ENCODE data around the gene PAX4.

PAX4 gene

GRCh38 chr7:127618775-127619174, 833 bp upstream of the PAX4 start:
- ChIA-PET CTCF (interaction anchor here (1.0 kb wide), 1 partner anchor 10 kb away, joined by 3 read pairs; no protein-coding TSS in a partner anchor), POLR2A (no interaction called here)
- no peak for DNase-seq (ENCODE audit: extremely low spot score)
- no peak for TF ChIP-seq CTCF (IDR thresholded peaks at IDR 0.05; ENCODE audit: control extremely low read depth, extremely low read depth, low read depth, missing control alignments)

- CTCF ChIA-PET, result interaction anchor here (1.1 to 1.2 kb wide), 2 partner anchors 12 to 28 kb away, joined by 3 to 4 read pairs; no protein-coding TSS in a partner anchor
- POLR2A ChIA-PET, result no interaction called here
- DNase-seq (ENCODE audit: extremely low spot score), result no peak
- TF ChIP-seq CTCF (IDR thresholded peaks at IDR 0.05; ENCODE audit: control extremely low read depth, extremely low read depth, low read depth, missing control alignments), result no peak
Observed at GRCh38 chr7:127616724-127617123, 1.2 kb downstream of the PAX4 start.

GRCh38 chr7:127612263-127612662, 5.7 kb downstream of the PAX4 start:
- no peak for TF ChIP-seq CTCF (IDR thresholded peaks at IDR 0.05; ENCODE audit: control extremely low read depth, extremely low read depth, low read depth, missing control alignments)
- ChIA-PET POLR2A (no interaction called here), CTCF (interaction anchor here (1.0 kb wide), 1 partner anchor 17 kb away, joined by 3 read pairs; no protein-coding TSS in a partner anchor)
- no peak for DNase-seq (ENCODE audit: extremely low spot score)

GRCh38 chr7:127609297-127609696, 8.6 kb downstream of the PAX4 start:
- ChIA-PET CTCF (no interaction called here), POLR2A (no interaction called here)
- TF ChIP-seq CTCF (IDR thresholded peaks at IDR 0.05; ENCODE audit: control extremely low read depth, extremely low read depth, low read depth, missing control alignments), result no peak
- DNase-seq (ENCODE audit: extremely low spot score), result no peak

GRCh38 chr7:127608446-127608845, 9.5 kb downstream of the PAX4 start:
- POLR2A ChIA-PET, result no interaction called here
- CTCF ChIA-PET, result no interaction called here
- DNase-seq (ENCODE audit: extremely low spot score), result no peak
- no peak for TF ChIP-seq CTCF (IDR thresholded peaks at IDR 0.05; ENCODE audit: control extremely low read depth, extremely low read depth, low read depth, missing control alignments)

GRCh38 chr7:127600885-127601284, 17.1 kb downstream of the PAX4 start:
- POLR2A ChIA-PET, result no interaction called here
- no peak for DNase-seq (ENCODE audit: extremely low spot score)
- CTCF ChIA-PET, result interaction anchor here (1.5 to 2.8 kb wide), 2 partner anchors 12 to 14 kb away, joined by 4 to 7 read pairs; partner anchors contain the start of gene ARF5

More at GRCh38 chr7:127600885-127601284, 17.1 kb downstream of the PAX4 start:
- TF ChIP-seq CTCF (IDR thresholded peaks at IDR 0.05; ENCODE audit: control extremely low read depth, extremely low read depth, low read depth, missing control alignments), result no peak

All from GM10248 (cell line).